ENCODE results near the gene NTHL1.

The NTHL1 gene

GRCh38 chr16:2058872-2059271 is 11.2 kb upstream of the NTHL1 start:
- no peak overlapping the region for H3K27ac ChIP-seq
- no peak overlapping the region for H3K4me3 ChIP-seq (ENCODE audit: low read depth, low read length)
- TF ChIP-seq CTCF (IDR thresholded peaks at IDR 0.05; ENCODE audit: low read depth, low read length, missing control alignments) = no peak
- no peak for DNase-seq
- H3K36me3 ChIP-seq (replicated peaks) = peaks cover 53% of the 10 kb centered on the region
- H3K27me3 ChIP-seq (replicated peaks) = no peaks in the 10 kb centered on the region
- in situ Hi-C loops (cut with HindIII; ENCODE audit: low pct_ligation_motif_present, low sequenced_read_pairs) = no loop called here

- in situ Hi-C loops (cut with HindIII; ENCODE audit: low pct_ligation_motif_present, low sequenced_read_pairs) = no loop called here
- Histone ChIP-seq H3K36me3 (replicated peaks) (peaks cover 53% of the 10 kb centered on the region), H3K4me3 (ENCODE audit: low read depth, low read length) (no peak overlapping the region)
Observed at GRCh38 chr16:2058420-2058819, 10.8 kb upstream of the NTHL1 start.

GRCh38 chr16:2057438-2057837 is 9.8 kb upstream of the NTHL1 start:
- in situ Hi-C loops (cut with HindIII; ENCODE audit: low pct_ligation_motif_present, low sequenced_read_pairs) = no loop called here
- Histone ChIP-seq H3K27me3 (replicated peaks) (no peaks in the 10 kb centered on the region), H3K36me3 (replicated peaks) (peaks cover 62% of the 10 kb centered on the region), H3K4me3 (ENCODE audit: low read depth, low read length) (no peak overlapping the region), H3K27ac (no peak overlapping the region)
- no peak for DNase-seq
- no peak for TF ChIP-seq CTCF (IDR thresholded peaks at IDR 0.05; ENCODE audit: low read depth, low read length, missing control alignments)

More at GRCh38 chr16:2058420-2058819, 10.8 kb upstream of the NTHL1 start:
- H3K27ac ChIP-seq = no peak overlapping the region
- no peak for TF ChIP-seq CTCF (IDR thresholded peaks at IDR 0.05; ENCODE audit: low read depth, low read length, missing control alignments)
- H3K27me3 ChIP-seq (replicated peaks) = no peaks in the 10 kb centered on the region
- DNase-seq = no peak

GRCh38 chr16:2056681-2057407 is 9.2 kb upstream of the NTHL1 start:
- Histone ChIP-seq H3K4me3 (ENCODE audit: low read depth, low read length) (no peak overlapping the region), H3K27ac (no peak overlapping the region), H3K36me3 (replicated peaks) (peaks cover 67% of the 10 kb centered on the region), H3K27me3 (replicated peaks) (no peaks in the 10 kb centered on the region)
- TF ChIP-seq CTCF (IDR thresholded peaks at IDR 0.05; ENCODE audit: low read depth, low read length, missing control alignments) = peak; percentile 46
- no peak for DNase-seq
- in situ Hi-C loops (cut with HindIII; ENCODE audit: low pct_ligation_motif_present, low sequenced_read_pairs) = no loop called here

GRCh38 chr16:2056077-2056476 is 8.4 kb upstream of the NTHL1 start:
- in situ Hi-C loops (cut with HindIII; ENCODE audit: low pct_ligation_motif_present, low sequenced_read_pairs) = no loop called here
- peak; percentile 53 for TF ChIP-seq CTCF (IDR thresholded peaks at IDR 0.05; ENCODE audit: low read depth, low read length, missing control alignments)
- DNase-seq = peak; percentile 37
- Histone ChIP-seq H3K36me3 (replicated peaks) (peaks cover 66% of the 10 kb centered on the region), H3K27ac (no peak overlapping the region), H3K4me3 (ENCODE audit: low read depth, low read length) (no peak overlapping the region), H3K27me3 (replicated peaks) (no peaks in the 10 kb centered on the region)

All from brain microvascular endothelial cell (primary cell).